GM18858 (cell line): ENCODE results near the gene GRK4.

Experiments
- ATAC-seq: cut with Tn5 transposase; IDR thresholded peaks from one replicate; pipeline ENCODE4 v1.9.1; 2021; ENCODE audit not compliant: unreplicated experiment

Gene GRK4

GRCh38 chr4:3067473-3068001, 104.2 kb downstream of the GRK4 start:
- ATAC-seq = no peak

GRCh38 chr4:3069661-3070199, 106.4 kb downstream of the GRK4 start:
- ATAC-seq = no peak

GRCh38 chr4:3070709-3071500, 107.5 kb downstream of the GRK4 start:
- no peak for ATAC-seq

- no peak for ATAC-seq
Observed at GRCh38 chr4:3071811-3072210, 108.4 kb downstream of the GRK4 start.

GRCh38 chr4:3073158-3074077, 110.0 kb downstream of the GRK4 start:
- ATAC-seq = no peak

- ATAC-seq = peak; percentile 66
Observed at GRCh38 chr4:3074078-3074845, 110.9 kb downstream of the GRK4 start, which contains the start of the genes HTT and HTT-AS. TSS of gene HTT (plus strand) at chr4:3074681. CDS start at chr4:3074826, 145 bp downstream. TSS of gene HTT-AS (minus strand) at chr4:3074538.

- ATAC-seq = no peak
Observed at GRCh38 chr4:3074846-3075651, 111.7 kb downstream of the GRK4 start.

GRCh38 chr4:3075652-3075981, 112.2 kb downstream of the GRK4 start:
- no peak for ATAC-seq

- ATAC-seq = peak; percentile 34
Observed at GRCh38 chr4:3077796-3078195, 114.4 kb downstream of the GRK4 start.

- ATAC-seq = no peak
Observed at GRCh38 chr4:3079694-3080123, 116.3 kb downstream of the GRK4 start.

- ATAC-seq = no peak
Observed at GRCh38 chr4:3082925-3083515, 119.6 kb downstream of the GRK4 start.

GRCh38 chr4:3083732-3084131, 120.4 kb downstream of the GRK4 start:
- no peak for ATAC-seq

- no peak for ATAC-seq
Observed at GRCh38 chr4:3085948-3086670, 122.7 kb downstream of the GRK4 start.

- ATAC-seq = no peak
Observed at GRCh38 chr4:3087115-3087797, 123.9 kb downstream of the GRK4 start.
